B cell (primary cell): ENCODE results near the gene PSMB5.

Experiments used
- CTCF ChIP-seq: fragments of 200-600 bp; IDR thresholded peaks from one replicate; pipeline ENCODE4 v1.8.0; 2022; ENCODE audit warnings: antibody characterized with exemption, mild to moderate bottlenecking
- EZH2 ChIP-seq: IDR thresholded peaks from 2 replicates; pipeline ENCODE4 v1.6.1; 2012; ENCODE audit warnings: borderline replicate concordance, low read depth, mild to moderate bottlenecking, moderate library complexity, low read length; ENCODE audit not compliant: insufficient read depth, poor library complexity, severe bottlenecking

GRCh38 chr14:23060536-23061260 lies 26.0 kb upstream of the PSMB5 start:
- no peak for TF ChIP-seq CTCF
- no peak for TF ChIP-seq EZH2
